ENCODE results near the gene ZNRD2. TPM values are rescaled to one million over a fixed set of nuclear protein-coding genes. Genes with fewer than 3 reads are reported as not detected.

The ZNRD2 gene
- polyA plus RNA-seq, 1 experiment: 23.5 TPM

DNA sequence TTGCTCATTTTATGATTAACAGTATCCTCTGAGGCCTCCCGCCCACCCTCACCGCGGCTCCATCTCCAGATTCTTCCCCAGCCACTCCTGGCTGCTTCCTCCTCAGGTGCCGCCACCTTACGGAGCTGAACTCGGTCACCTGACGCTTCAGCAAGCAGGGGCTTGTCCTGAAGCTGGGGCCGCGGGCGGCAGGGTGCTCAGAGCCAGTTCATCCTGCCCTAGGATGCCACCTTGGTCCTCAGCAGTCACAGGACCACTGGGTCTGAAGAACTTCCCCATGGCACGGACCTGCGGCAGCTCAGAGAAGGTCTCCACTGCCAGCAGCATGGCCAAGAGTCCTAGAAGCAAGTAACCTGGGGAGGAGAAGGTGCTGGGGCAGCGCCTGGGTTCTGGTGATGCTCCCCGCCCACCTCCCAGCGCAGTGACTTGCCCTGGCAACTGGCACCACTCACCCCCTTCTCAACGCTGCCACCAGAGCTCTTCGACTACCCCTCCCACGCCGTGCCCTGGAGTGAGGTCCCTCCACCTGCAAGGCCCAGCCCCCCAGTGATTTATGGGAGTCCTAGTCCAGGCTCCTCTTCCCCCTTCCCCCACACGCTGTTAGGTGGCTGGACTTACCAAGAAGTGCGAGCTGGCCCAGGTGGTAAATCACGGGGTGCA lies 22.7 kb downstream of the ZNRD2 start:
- no peaks in the 10 kb centered on the region for H3K27me3 ChIP-seq (ENCODE audit: control insufficient read depth, insufficient read depth, low read length)
- H3K27ac ChIP-seq (ENCODE audit: low read depth, low read length): no peak overlapping the region
- POLR2A ChIA-PET: interaction anchor here (0.5 to 1.7 kb wide), 4 partner anchors 14 to 229 kb away, joined by 3 to 17 read pairs (median 4); no protein-coding TSS in a partner anchor
- TF ChIP-seq, protein P1, sequence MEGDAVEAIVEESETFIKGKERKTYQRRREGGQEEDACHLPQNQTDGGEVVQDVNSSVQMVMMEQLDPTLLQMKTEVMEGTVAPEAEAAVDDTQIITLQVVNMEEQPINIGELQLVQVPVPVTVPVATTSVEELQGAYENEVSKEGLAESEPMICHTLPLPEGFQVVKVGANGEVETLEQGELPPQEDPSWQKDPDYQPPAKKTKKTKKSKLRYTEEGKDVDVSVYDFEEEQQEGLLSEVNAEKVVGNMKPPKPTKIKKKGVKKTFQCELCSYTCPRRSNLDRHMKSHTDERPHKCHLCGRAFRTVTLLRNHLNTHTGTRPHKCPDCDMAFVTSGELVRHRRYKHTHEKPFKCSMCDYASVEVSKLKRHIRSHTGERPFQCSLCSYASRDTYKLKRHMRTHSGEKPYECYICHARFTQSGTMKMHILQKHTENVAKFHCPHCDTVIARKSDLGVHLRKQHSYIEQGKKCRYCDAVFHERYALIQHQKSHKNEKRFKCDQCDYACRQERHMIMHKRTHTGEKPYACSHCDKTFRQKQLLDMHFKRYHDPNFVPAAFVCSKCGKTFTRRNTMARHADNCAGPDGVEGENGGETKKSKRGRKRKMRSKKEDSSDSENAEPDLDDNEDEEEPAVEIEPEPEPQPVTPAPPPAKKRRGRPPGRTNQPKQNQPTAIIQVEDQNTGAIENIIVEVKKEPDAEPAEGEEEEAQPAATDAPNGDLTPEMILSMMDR (IDR thresholded peaks at IDR 0.05; ENCODE audit: low read depth, low read length): no peak
- H3K4me3 ChIP-seq (ENCODE audit: low read depth, low read length): no peak overlapping the region
- H3K9me3 ChIP-seq (ENCODE audit: control insufficient read depth, insufficient read depth, low read length): no peaks in the 10 kb centered on the region
- DNase-seq (ENCODE audit: low read depth, low spot score): no peak
- CTCF ChIA-PET: interaction anchor here (0.7 to 3.8 kb wide), 13 partner anchors 9 to 226 kb away, joined by 3 to 48 read pairs (median 7); partner anchors contain the start of genes EHBP1L1, FAM89B, PCNX3 and ZNRD2

DNA sequence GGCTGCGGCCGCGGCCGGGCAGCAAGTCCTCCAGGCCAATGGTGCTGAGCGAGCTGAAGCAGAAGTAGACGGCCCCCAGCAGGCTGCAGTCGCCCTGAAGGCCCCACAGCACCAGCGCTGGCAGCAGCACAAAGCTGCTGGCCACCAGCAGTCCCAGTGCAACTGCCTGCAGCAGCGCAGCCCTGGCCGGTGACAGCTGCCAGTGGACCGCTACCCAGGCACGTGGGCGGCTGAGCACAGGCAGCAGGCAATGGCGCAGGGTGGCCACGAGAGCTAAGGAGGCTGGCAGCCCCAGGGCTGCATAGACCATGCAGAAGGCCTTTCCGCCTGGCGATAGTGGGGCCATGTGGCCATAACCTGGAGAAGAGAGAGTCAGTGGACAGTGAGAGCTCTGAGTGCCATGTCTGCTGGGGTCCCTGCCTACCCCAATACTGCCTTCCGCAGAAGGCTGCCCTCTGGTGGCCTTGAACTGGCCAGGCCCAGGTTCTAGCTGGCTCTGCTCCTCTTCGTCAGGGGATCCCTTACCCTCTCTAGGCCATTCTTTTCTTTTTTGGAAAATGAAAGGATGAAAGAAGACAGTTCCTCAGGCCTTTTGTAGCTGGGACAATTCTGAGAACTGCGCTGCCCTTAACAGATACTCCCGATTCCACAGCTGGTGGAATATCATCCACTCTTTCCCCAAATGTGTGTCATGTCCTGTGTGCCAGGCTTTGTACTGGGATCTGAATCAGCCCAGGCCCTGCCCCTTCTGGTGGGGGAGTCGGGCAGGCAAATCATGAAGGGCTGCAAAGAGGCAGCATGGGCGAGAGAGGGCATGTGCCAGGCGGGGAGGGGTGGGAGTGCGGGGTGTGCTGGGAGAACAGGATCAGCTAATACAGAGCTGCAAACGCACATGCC lies 23.5 kb downstream of the ZNRD2 start:
- H3K27me3 ChIP-seq (ENCODE audit: control insufficient read depth, insufficient read depth, low read length): no peaks in the 10 kb centered on the region
- no peak overlapping the region for H3K27ac ChIP-seq (ENCODE audit: low read depth, low read length)
- no peak overlapping the region for H3K4me3 ChIP-seq (ENCODE audit: low read depth, low read length)
- ChIA-PET CTCF (interaction anchor here (0.6 to 3.8 kb wide), 22 partner anchors 8 to 227 kb away, joined by 3 to 48 read pairs (median 6); partner anchors contain the start of genes EHBP1L1, FAM89B, PCNX3 and SCYL1), POLR2A (interaction anchor here (0.5 to 1.7 kb wide), 8 partner anchors 11 to 228 kb away, joined by 3 to 17 read pairs (median 4); partner anchors contain the start of gene PCNX3)
- no peak for DNase-seq (ENCODE audit: low read depth, low spot score)
- H3K9me3 ChIP-seq (ENCODE audit: control insufficient read depth, insufficient read depth, low read length): no peaks in the 10 kb centered on the region
- TF ChIP-seq, protein P1 (IDR thresholded peaks at IDR 0.05; ENCODE audit: low read depth, low read length): peak; percentile 75

DNA sequence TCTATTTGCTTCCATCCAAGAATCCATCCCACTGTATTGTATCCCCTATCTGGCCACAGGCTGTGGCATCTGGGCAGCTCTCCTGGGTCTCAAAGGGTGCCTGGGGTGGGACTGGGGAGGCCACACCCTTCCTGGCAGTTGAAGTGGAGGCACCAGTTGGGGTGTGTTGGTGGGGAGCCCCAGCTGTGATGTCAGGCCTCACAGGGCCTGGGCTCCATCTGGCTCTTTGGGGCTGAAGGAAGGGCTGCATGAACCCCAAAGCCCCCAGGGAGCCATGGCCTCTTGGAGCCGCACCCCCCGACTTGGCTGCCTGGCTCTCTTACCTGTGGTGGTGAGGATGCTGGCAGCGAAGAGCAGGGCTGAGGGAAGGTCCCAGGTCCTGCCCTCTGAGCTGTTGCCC lies 24.9 kb downstream of the ZNRD2 start:
- TF ChIP-seq, protein P1 (IDR thresholded peaks at IDR 0.05; ENCODE audit: low read depth, low read length): no peak
- CTCF ChIA-PET: interaction anchor here (2.7 to 3.8 kb wide), 2 partner anchors 18 to 54 kb away, joined by 17 to 48 read pairs; no protein-coding TSS in a partner anchor
- no peak for DNase-seq (ENCODE audit: low read depth, low spot score)
- H3K27me3 ChIP-seq (ENCODE audit: control insufficient read depth, insufficient read depth, low read length): no peaks in the 10 kb centered on the region
- POLR2A ChIA-PET: interaction anchor here (1.3 to 1.5 kb wide), 2 partner anchors 9 to 18 kb away, joined by 4 read pairs; no protein-coding TSS in a partner anchor
- H3K27ac ChIP-seq (ENCODE audit: low read depth, low read length): no peak overlapping the region
- no peak overlapping the region for H3K4me3 ChIP-seq (ENCODE audit: low read depth, low read length)
- no peaks in the 10 kb centered on the region for H3K9me3 ChIP-seq (ENCODE audit: control insufficient read depth, insufficient read depth, low read length)

DNA sequence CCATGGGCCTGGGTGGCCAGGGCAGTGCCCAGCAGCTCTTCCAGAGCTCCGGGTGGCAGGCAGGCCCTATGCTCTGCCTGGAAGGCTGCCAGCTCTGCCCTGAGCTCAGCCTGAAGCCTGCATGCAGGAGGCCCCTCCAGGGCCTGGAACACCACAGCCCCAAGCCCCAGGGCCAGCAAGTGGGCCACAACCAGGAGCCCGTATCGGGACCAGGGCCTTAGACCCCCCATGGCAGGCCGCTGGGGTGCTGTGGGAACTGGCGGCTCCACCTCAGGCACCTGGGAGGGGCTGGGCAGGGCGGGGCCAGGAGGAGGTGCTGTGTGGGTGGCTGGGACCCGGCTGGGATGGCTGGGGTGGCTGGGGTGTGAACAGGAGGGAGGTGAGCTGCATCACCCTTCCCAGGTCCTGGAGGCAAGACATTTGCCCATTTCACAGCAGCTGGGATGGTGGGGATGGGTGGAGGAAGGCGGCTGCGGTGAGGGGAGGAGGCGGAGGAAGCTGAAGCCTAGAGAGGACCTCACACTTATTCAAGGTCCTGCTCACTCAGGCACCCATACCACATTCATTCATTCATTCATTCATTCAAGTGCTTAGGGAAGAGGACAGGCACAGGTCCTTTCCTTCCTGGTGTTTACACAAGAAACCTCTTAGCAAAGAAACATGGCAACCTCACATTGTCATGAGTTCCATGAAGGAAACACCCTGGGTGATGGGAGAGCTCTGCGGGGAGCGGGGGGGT lies 25.4 kb downstream of the ZNRD2 start, which contains the start of gene KCNK7:
Gene KCNK7, minus strand, starts transcription at position 258 of the 739 bp plus-strand sequence. Its CDS starts 28 bp downstream, at position 230.
- POLR2A ChIA-PET: interaction anchor here (1.3 to 1.5 kb wide), 2 partner anchors 9 to 19 kb away, joined by 4 read pairs; no protein-coding TSS in a partner anchor
- no peak within 1 kb of the TSS for H3K4me3 ChIP-seq (ENCODE audit: low read depth, low read length)
- no peak for DNase-seq (ENCODE audit: low read depth, low spot score)
- CTCF ChIA-PET: interaction anchor here (2.7 to 3.8 kb wide), 2 partner anchors 18 to 54 kb away, joined by 17 to 48 read pairs; no protein-coding TSS in a partner anchor
- H3K9me3 ChIP-seq (ENCODE audit: control insufficient read depth, insufficient read depth, low read length): no peaks in the 10 kb centered on the region
- no peak within 1 kb of the TSS for H3K27ac ChIP-seq (ENCODE audit: low read depth, low read length)
- H3K27me3 ChIP-seq (ENCODE audit: control insufficient read depth, insufficient read depth, low read length): no peaks in the 10 kb centered on the region
- TF ChIP-seq, protein P1 (IDR thresholded peaks at IDR 0.05; ENCODE audit: low read depth, low read length): no peak

All from AG04450 (cell line).